Measurements from ENCODE around the gene ADAT3.

DNA sequence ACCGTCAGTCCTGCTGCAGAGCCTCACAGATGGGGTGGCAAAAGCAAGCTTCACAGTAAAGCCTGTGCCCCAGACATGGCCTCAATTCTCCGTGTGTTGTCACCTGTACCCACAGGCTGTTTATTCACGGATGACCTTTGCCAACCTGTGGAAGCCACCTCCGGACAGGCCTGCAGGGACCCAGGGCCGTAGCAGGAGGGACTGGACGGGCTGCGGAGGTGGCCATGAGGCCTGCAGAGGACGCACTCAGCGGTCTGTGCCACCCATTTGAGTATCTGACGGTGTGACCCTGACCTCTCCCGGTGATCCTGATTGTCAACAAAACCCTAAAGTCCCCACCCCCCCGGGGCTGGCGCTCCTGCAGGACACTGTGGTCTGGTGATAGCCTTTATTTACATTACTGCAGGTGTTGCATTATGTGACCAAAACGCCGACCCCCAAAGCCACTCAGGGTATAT, 34.0 kb upstream of the ADAT3 start:
- no peak for TF ChIP-seq CTCF (IDR thresholded peaks at IDR 0.05; ENCODE audit: low read length)
- no peak for TF ChIP-seq EZH2 (optimal IDR thresholded peaks at IDR 0.05; ENCODE audit: low read depth, low read length)
- no peak for TF ChIP-seq EZH2phosphoT487 (IDR thresholded peaks at IDR 0.05; ENCODE audit: low read length)
